MM.1S (cell line): ENCODE data around the gene NGB.

Source experiments
- EZH2 ChIP-seq: fragments of 300-600 bp; sonication (generic); optimal IDR thresholded peaks from 2 replicates; pipeline ENCODE3; 2017; ENCODE audit warnings: low read depth, mild to moderate bottlenecking, antibody characterized with exemption, low read length, mixed read lengths
- EZH2phosphoT487 ChIP-seq: fragments of 300-600 bp; sonication (generic); IDR thresholded peaks from 2 replicates; pipeline ENCODE4 v1.6.1; 2018; ENCODE audit warnings: antibody characterized with exemption, low read length
- TF ChIP-seq, protein P1 (sequence below): fragments of 300-600 bp; sonication (generic); IDR thresholded peaks from 2 replicates; pipeline ENCODE4 v1.5.1; 2016; ENCODE audit warnings: antibody characterized with exemption, low read length, mixed read lengths

DNA sequence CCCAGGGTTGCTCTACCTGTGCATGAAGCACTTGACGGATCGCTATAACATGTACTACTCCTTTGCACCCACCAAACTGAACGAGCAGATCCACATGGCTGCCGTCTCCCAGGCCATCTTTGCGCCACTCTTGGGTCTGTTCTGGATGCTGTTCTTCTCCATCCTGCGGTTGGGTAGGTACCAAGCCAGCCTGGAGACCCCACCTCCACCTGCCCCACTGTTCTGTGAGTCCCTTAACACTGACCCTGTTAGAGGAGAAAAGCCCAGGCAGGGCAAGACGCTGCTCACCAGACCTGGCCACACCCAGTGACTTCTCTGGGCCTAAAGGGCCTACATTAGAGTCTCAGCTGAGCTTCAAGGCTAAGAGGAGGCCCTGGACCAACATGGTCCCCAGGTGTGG lies 21.7 kb downstream of the NGB start:
- TF ChIP-seq, protein P1, sequence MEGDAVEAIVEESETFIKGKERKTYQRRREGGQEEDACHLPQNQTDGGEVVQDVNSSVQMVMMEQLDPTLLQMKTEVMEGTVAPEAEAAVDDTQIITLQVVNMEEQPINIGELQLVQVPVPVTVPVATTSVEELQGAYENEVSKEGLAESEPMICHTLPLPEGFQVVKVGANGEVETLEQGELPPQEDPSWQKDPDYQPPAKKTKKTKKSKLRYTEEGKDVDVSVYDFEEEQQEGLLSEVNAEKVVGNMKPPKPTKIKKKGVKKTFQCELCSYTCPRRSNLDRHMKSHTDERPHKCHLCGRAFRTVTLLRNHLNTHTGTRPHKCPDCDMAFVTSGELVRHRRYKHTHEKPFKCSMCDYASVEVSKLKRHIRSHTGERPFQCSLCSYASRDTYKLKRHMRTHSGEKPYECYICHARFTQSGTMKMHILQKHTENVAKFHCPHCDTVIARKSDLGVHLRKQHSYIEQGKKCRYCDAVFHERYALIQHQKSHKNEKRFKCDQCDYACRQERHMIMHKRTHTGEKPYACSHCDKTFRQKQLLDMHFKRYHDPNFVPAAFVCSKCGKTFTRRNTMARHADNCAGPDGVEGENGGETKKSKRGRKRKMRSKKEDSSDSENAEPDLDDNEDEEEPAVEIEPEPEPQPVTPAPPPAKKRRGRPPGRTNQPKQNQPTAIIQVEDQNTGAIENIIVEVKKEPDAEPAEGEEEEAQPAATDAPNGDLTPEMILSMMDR, result no peak
- no peak for TF ChIP-seq EZH2
- no peak for TF ChIP-seq EZH2phosphoT487
